Tibial artery (tissue), 4 donors: ENCODE measurements around the gene DTWD2.

Experiments
- DNase-seq, 2 donors: peaks; one replicate each; pipeline ENCODE4 v3.0.0-alpha.2; 2019
- H3K27ac ChIP-seq, 2 donors: fragments of 200-600 bp; sonication (generic) in 1 of 2; 1 replicate in 1 of 2; 2 replicates in 1 of 2; pipeline ENCODE4 v1.5.1; 2018 to 2019; ENCODE audit warnings: mild to moderate bottlenecking in 1 of 2
- H3K27me3 ChIP-seq, 2 donors: fragments of 200-600 bp; sonication (generic) in 1 of 2; one replicate each; pipeline versions ENCODE4 v1.5.1 to v1.6.0; 2016 to 2019
- H3K36me3 ChIP-seq, 3 donors: fragments of 200-600 bp; sonication (generic) in 2 of 3; one replicate each; pipeline ENCODE4 v1.5.1; 2016 to 2019; ENCODE audit warnings: mild to moderate bottlenecking in 2 of 3
- H3K4me1 ChIP-seq, 4 donors: fragments of 200-600 bp; sonication (generic) in 2 of 4; 1 replicate in 3 of 4; 2 replicates in 1 of 4; pipeline ENCODE4 v1.5.1; 2016 to 2019
- H3K4me3 ChIP-seq, 2 donors: fragments of 200-600 bp; sonication (generic) in 1 of 2; 1 replicate in 1 of 2; 2 replicates in 1 of 2; pipeline ENCODE4 v1.5.1; 2018 to 2019; ENCODE audit warnings: mild to moderate bottlenecking in 2 of 2
- H3K9me3 ChIP-seq, 3 donors: fragments of 200-600 bp; sonication (generic) in 1 of 3; one replicate each; pipeline ENCODE4 v1.5.1; 2016 to 2019
- CTCF ChIP-seq, 2 experiments: fragments of 200-600 bp in 1 of 2; fragments of 450-650 bp in 1 of 2; IDR thresholded peaks; one replicate each; pipeline ENCODE4 v1.5.1; 2017 to 2019; ENCODE audit warnings: antibody characterized with exemption in 2 of 2, mild to moderate bottlenecking in 1 of 2, moderate library complexity in 1 of 2
- intact Hi-C: fragments of 100-400 bp; cut with DNase I; formaldehyde crosslinking; loops from one replicate; pipeline ENCODE4 v1.15.0; 2023; ENCODE audit warnings: low total_unique reads

The DTWD2 gene

GRCh38 chr5:119031905-119032304 is 43.6 kb upstream of the DTWD2 start:
- H3K27ac ChIP-seq, result no peak overlapping the region
- no peaks in the 10 kb centered on the region for H3K9me3 ChIP-seq
- DNase-seq, result no peak
- no peak for TF ChIP-seq CTCF (IDR thresholded peaks at IDR 0.05)
- no peaks in the 10 kb centered on the region for H3K4me1 ChIP-seq
- no peaks in the 10 kb centered on the region for H3K36me3 ChIP-seq
- no peak overlapping the region for H3K4me3 ChIP-seq
- intact Hi-C loops, result no loop called here
- no peaks in the 10 kb centered on the region for H3K27me3 ChIP-seq

- H3K4me1 ChIP-seq, result no peaks in the 10 kb centered on the region
- no peak overlapping the region for H3K4me3 ChIP-seq
- no peaks in the 10 kb centered on the region for H3K9me3 ChIP-seq
- no peaks in the 10 kb centered on the region for H3K27me3 ChIP-seq
- DNase-seq, result no peak
- no peaks in the 10 kb centered on the region for H3K36me3 ChIP-seq
- H3K27ac ChIP-seq, result no peak overlapping the region
- intact Hi-C loops, result no loop called here
- no peak for TF ChIP-seq CTCF (IDR thresholded peaks at IDR 0.05)
Observed at GRCh38 chr5:119031011-119031886, 42.9 kb upstream of the DTWD2 start.

GRCh38 chr5:119028575-119028974 is 40.2 kb upstream of the DTWD2 start:
- intact Hi-C loops, result no loop called here
- Histone ChIP-seq H3K4me3 (no peak overlapping the region), H3K27ac (no peak overlapping the region), H3K9me3 (peaks cover 0 to 8% (median 0%) of the 10 kb centered on the region in 3 donors), H3K4me1 (no peaks in the 10 kb centered on the region), H3K36me3 (no peaks in the 10 kb centered on the region), H3K27me3 (no peaks in the 10 kb centered on the region)
- no peak for TF ChIP-seq CTCF (IDR thresholded peaks at IDR 0.05)
- DNase-seq, result no peak

- no peak for DNase-seq
- no peaks in the 10 kb centered on the region for H3K27me3 ChIP-seq
- no peak overlapping the region for H3K27ac ChIP-seq
- intact Hi-C loops, result no loop called here
- H3K36me3 ChIP-seq, result no peaks in the 10 kb centered on the region
- H3K4me3 ChIP-seq, result no peak overlapping the region
- H3K9me3 ChIP-seq, result peaks cover 0 to 8% (median 0%) of the 10 kb centered on the region in 3 donors
- no peak for TF ChIP-seq CTCF (IDR thresholded peaks at IDR 0.05)
- H3K4me1 ChIP-seq, result no peaks in the 10 kb centered on the region
Observed at GRCh38 chr5:119022773-119023172, 34.4 kb upstream of the DTWD2 start.

GRCh38 chr5:119022017-119022745 is 33.8 kb upstream of the DTWD2 start:
- Histone ChIP-seq H3K4me3 (no peak overlapping the region), H3K36me3 (no peaks in the 10 kb centered on the region), H3K27ac (no peak overlapping the region), H3K9me3 (peaks cover 0 to 8% (median 0%) of the 10 kb centered on the region in 3 donors), H3K4me1 (no peaks in the 10 kb centered on the region), H3K27me3 (no peaks in the 10 kb centered on the region)
- intact Hi-C loops, result no loop called here
- DNase-seq, result no peak
- TF ChIP-seq CTCF (IDR thresholded peaks at IDR 0.05), result peak; percentile 38 to 43
